Astrocyte of the spinal cord (primary cell): ENCODE results near the gene ZDHHC1.

Source experiments
- DNase-seq: peaks from one replicate; pipeline ENCODE4 v3.0.0; 2011; ENCODE audit warnings: low read depth, low spot score
- H3K4me3 ChIP-seq: 2 replicates; pipeline ENCODE4 v1.5.1; 2011; ENCODE audit warnings: low read depth, mild to moderate bottlenecking, low read length, moderate library complexity
- in situ Hi-C: cut with HindIII; loops from 2 replicates; pipeline ENCODE4 v1.10.0; 2017; ENCODE audit warnings: low sequenced_read_pairs
- TF ChIP-seq, protein P1 (sequence below): IDR thresholded peaks from 2 replicates; pipeline ENCODE4 v1.5.1; 2012; ENCODE audit warnings: low read depth, mild to moderate bottlenecking, low read length, inconsistent platforms

The ZDHHC1 gene

DNA sequence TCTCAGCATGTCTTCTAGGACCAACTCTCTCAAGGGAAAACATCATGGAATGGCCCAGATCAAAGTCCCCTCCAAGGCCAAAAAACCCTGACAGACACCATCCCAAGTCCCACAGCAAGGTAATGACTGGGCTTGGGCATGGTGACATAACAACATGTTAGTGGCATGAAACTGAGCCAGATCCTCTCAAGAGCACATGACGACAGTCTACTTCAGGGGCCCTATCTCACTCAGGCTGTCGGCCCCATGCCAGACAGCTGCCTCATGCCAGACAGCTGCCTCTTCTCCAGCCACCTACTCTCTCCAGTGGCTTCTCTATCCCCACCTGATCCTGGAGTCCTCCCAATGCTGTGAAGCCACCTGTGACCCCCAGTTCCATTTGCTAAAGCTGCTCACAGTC, 33.1 kb upstream of the ZDHHC1 start:
- TF ChIP-seq, protein P1, sequence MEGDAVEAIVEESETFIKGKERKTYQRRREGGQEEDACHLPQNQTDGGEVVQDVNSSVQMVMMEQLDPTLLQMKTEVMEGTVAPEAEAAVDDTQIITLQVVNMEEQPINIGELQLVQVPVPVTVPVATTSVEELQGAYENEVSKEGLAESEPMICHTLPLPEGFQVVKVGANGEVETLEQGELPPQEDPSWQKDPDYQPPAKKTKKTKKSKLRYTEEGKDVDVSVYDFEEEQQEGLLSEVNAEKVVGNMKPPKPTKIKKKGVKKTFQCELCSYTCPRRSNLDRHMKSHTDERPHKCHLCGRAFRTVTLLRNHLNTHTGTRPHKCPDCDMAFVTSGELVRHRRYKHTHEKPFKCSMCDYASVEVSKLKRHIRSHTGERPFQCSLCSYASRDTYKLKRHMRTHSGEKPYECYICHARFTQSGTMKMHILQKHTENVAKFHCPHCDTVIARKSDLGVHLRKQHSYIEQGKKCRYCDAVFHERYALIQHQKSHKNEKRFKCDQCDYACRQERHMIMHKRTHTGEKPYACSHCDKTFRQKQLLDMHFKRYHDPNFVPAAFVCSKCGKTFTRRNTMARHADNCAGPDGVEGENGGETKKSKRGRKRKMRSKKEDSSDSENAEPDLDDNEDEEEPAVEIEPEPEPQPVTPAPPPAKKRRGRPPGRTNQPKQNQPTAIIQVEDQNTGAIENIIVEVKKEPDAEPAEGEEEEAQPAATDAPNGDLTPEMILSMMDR: no peak
- H3K4me3 ChIP-seq: no peak overlapping the region

DNA sequence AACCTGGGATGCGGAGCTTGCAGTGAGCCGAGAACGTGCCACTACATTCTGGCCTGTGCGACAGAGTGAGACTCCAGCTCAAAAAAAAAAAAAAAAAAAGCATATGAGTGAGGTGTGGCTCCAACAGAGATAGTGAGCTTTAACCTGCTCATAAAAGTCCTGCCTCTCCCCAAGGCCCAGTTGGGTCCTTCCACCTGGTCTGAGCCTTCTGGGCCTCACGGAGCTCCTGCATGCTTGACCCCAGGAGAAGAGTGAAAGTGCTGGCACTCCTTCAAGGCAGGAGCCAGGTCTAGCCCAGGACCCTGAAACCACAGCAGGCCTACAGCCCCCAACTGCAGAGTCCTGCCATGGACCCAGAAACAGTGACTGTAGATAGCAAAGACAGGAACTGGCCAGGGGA, 32.3 kb upstream of the ZDHHC1 start:
- in situ Hi-C loops: no loop called here
- no peak overlapping the region for H3K4me3 ChIP-seq
- DNase-seq: no peak
- TF ChIP-seq, protein P1: no peak

More for the DNA sequence above, 33.1 kb upstream of the ZDHHC1 start:
- in situ Hi-C loops: no loop called here
- no peak for DNase-seq

DNA sequence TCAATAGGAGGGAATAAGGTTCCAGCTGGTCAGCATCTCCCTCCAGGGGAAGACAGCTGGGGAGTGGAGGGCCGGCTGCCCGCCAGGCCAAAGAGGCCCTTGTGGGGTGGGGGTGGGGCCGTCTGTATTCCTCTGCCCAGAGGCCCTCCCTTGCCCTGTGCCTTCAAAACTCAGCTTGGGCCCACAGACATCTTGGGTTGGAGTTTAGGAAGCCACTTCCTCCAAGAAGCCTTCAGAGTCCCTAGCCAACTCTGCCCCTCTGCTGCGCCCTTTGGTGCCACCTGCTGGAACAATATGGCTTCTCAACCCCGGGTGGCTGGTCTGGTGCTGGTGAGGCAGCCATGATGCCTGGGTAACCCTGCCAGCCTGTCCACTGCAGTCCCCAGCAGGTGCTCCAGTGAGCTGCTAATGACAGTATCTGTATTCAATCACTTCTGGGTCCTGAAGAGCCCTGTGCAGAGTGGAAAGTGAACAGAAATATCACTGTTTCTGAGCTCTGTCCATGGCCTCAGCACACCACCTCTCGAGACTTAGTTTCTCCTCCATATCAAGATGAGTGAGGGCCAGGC, 31.3 kb upstream of the ZDHHC1 start:
- DNase-seq: no peak
- H3K4me3 ChIP-seq: no peak overlapping the region
- in situ Hi-C loops: no loop called here
- TF ChIP-seq, protein P1: peak; percentile 45

DNA sequence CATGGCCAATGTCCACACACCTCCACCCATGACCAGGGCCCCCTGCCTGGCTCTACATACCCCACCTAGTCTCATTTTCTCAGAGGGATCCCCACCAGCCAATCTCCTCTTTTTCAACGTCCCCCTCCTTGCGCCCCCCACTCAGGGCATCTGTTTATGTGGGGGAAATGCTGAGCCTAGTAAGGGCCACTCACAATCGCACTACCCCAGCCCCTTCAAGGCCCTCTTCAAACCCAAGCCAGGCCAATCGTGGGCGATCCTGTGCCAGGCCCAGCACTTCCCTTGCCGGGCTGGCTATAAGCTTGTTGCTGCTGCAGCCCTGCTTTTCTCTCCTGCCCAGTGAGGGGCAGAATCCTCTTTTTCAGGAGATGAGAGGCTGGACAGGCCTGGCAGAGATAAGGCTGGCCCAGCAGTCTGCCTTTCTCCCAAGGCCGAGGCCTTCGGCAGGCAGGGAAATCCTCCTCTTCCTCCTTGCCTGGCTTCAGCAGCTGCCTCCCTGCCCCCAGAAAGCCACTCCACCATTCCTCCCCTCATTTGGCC, 30.8 kb upstream of the ZDHHC1 start:
- in situ Hi-C loops: no loop called here
- no peak for DNase-seq
- TF ChIP-seq, protein P1: no peak
- no peak overlapping the region for H3K4me3 ChIP-seq

DNA sequence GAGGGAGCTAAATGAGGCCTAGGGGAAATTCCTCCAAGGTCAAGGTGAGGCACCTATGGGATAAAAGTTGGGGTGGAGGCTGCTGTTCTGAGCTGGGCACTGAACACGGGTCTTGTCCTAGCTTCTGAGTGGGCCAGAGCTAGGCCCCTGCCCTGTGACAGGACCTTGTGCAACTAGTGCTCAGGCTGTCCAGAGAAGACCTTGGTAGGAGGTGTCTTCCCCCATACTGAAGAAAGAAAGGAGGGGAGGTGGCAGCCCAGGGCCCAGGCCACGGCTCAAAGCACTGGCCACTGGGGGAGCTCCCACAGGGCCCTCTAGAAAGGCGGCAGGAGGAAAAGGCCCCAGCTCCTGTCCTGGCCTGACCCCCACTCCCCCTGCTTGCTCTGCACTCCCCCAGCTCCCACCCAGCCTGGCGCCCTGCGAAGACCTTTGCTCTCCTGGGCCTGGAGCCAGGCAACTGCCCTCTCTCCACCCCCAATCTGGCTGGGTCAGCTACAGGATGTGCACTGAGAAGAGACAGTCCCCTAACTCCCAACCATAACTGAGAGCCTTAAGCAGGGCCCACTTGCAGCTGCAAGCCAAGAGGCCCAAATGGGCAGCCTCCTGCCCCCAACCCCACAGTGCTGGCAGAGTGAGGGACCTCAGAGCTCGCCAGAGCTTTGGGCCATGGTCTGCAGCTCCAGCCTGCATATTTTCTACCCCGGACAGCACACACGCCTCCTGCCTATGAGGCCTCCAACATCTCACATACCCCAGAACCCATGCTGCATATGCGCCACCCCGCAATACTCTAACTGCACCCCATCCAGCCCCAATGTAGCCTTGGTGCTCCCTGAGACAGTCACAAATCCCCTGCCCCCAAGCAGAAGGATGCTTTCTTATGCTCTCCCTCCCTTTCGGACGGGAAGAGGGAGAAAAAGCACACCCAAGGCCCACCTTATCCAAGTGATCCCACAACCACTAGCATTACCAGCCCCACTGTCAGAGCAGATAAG, 29.9 kb upstream of the ZDHHC1 start:
- in situ Hi-C loops: no loop called here
- H3K4me3 ChIP-seq: no peak overlapping the region
- DNase-seq: no peak
- TF ChIP-seq, protein P1: no peak

DNA sequence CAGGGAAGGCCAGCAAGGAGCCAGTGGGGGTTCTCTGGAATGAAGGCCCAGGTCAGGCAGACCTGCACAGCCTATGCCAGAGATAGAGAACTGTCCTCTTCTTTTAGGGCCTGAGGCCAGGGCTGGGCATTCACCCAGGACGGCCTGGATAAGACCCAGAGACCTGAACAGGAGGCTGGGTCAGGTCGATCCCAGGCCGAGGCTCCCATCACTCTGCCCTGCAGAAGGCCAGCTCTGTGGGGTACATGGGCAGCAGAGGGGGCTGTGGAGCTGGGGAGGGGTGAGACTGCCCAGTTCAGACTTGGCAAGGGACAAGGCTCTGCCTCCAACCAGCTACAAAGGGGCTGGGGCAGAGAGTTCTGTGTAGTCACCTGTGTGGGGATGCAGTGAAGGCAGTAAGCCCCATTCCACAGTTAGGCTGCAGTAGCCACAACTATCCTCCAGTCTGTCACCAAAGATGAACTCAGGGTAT, 29.2 kb upstream of the ZDHHC1 start:
- H3K4me3 ChIP-seq: no peak overlapping the region
- TF ChIP-seq, protein P1: peak; percentile 26
- DNase-seq: no peak
- in situ Hi-C loops: no loop called here
